Measurements from ENCODE around the gene ADAM12. TPM values are rescaled to one million over a fixed set of nuclear protein-coding genes. Genes with fewer than 3 reads are reported as not detected.

ADAM12 gene, protein sequence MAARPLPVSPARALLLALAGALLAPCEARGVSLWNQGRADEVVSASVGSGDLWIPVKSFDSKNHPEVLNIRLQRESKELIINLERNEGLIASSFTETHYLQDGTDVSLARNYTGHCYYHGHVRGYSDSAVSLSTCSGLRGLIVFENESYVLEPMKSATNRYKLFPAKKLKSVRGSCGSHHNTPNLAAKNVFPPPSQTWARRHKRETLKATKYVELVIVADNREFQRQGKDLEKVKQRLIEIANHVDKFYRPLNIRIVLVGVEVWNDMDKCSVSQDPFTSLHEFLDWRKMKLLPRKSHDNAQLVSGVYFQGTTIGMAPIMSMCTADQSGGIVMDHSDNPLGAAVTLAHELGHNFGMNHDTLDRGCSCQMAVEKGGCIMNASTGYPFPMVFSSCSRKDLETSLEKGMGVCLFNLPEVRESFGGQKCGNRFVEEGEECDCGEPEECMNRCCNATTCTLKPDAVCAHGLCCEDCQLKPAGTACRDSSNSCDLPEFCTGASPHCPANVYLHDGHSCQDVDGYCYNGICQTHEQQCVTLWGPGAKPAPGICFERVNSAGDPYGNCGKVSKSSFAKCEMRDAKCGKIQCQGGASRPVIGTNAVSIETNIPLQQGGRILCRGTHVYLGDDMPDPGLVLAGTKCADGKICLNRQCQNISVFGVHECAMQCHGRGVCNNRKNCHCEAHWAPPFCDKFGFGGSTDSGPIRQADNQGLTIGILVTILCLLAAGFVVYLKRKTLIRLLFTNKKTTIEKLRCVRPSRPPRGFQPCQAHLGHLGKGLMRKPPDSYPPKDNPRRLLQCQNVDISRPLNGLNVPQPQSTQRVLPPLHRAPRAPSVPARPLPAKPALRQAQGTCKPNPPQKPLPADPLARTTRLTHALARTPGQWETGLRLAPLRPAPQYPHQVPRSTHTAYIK
- 1.3 TPM for total RNA-seq
- long read RNA-seq, partial matches to known transcripts = 0 of 1 reads
- long read RNA-seq, other reads (novel, unspliced or antisense) = 1 of 1 reads

DNA sequence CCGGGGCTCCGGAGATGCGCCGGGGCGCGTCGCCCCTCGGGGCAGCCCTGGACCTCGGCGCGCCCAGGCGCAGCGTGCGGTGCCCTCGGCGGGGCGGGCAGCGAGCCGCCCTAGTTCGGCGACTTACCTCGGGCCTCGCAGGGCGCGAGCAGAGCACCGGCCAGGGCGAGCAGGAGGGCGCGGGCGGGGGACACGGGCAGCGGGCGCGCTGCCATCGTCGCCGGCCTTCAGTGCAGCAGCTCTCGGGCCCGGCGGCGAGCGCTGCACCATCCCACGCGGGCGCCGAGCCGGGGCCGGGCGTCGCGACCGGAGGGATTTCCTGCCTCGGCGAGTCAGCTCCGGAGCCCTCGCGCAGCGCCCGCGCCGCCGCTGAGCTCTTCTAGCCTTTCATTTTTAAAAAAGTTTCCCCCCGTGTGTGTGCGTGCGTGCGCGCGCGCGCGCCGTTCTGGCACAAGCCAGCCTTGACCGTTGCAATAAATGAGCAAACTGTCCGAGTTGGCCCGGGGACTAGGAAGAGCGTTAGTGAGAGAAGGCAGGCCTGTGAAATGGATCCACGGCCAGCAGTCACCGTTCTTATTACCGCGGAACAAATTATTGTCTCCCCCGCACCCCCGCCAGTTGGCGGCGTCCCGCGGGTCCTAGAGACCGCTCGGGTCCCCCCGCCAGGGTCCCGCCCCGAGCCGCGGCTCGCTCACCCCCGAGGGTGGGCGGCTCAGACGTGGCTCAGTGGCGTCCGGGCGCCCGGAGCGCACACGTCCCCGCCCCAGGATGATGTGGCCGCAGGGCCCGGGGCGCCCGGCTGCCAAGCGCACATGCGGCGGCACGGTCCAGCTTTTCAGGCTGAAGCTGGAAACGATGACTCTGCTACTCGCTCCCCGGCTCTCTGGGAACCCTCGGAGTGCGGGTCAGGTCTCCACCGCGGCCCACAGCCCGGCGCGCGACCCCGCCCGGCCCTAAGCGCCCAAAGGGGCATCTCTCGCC is at the start of gene ADAM12:
TSS of gene ADAM12 (minus strand) at position 547 of the 981 bp plus-strand sequence. CDS start at position 215, 332 bp downstream.
- intact Hi-C loops (cut with DNase I) = loop anchor here (1.0 to 5.0 kb wide), 2 partner anchors 114 to 405 kb away; no protein-coding TSS in a partner anchor

GRCh38 chr10:126437635-126438406 is 49.5 kb upstream of the ADAM12 start:
- no peak for DNase-seq (ENCODE audit: low spot score)
- intact Hi-C loops (cut with DNase I) = no loop called here

More for the DNA sequence above, at the start of gene ADAM12:
- no peak for DNase-seq (ENCODE audit: low spot score)

- DNase-seq (ENCODE audit: low spot score) = no peak
- intact Hi-C loops (cut with DNase I) = no loop called here
Measured at GRCh38 chr10:126434235-126434634, 46.0 kb upstream of the ADAM12 start.

DNA sequence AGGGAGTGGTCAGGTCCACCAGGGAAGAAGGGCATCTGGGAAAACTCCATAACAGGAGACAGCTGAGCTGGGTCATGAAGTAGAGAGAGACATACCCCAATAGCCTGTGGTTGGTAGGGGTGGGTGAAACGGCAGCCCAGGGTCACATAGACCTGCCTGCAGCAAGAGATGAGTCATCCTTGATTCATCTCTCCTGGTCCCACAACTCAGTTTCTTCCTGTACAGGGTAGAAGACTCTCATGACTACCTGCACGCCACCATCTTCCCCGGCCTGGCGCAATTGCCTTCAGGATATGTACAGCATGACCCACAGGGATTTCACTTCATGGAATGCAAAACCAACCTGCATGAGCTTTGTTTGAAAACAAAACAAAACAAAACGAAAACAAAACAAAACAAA is 45.1 kb upstream of the ADAM12 start:
- intact Hi-C loops (cut with DNase I) = no loop called here
- no peak for DNase-seq (ENCODE audit: low spot score)

DNA sequence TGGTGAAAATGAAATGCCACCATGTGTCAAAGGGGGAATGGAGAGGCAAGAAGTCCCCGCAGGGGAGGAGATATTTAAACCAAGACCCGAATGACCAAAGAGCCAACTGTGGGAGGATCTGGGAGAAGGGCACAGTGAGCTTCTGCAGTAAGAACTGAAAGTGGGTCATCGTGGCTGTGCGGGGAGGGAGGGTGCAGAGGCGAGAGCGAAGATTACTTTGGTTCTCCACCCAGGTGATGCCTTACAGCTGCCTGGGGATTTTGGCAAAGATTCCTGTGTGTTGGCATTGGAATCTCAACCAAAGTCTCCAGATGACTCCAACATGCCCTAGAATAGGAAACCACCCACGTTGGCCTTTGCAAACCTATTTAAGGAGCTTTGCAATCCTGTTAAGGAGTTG is 44.2 kb upstream of the ADAM12 start:
- no peak for DNase-seq (ENCODE audit: low spot score)
- intact Hi-C loops (cut with DNase I) = no loop called here

DNA sequence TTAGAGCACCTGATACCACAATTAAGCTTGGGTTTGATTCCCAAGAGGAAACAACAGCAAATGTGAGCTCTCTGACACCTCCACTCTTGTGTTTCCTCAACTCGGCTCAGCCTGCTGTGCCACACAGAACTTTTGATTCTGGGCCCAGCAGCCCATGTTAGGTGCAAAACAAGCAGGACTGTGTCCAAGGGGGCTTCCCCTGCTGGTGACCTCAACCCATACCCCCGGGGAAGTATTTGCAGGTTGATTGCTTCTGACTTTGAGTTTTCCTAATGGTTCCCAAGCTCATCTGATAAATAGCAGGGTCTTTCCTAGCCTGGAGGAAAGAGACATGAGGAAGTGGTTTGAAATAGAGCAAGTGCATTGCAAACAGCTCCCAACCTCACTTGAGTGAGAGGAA is 43.5 kb upstream of the ADAM12 start:
- no peak for DNase-seq (ENCODE audit: low spot score)
- intact Hi-C loops (cut with DNase I) = no loop called here

DNA sequence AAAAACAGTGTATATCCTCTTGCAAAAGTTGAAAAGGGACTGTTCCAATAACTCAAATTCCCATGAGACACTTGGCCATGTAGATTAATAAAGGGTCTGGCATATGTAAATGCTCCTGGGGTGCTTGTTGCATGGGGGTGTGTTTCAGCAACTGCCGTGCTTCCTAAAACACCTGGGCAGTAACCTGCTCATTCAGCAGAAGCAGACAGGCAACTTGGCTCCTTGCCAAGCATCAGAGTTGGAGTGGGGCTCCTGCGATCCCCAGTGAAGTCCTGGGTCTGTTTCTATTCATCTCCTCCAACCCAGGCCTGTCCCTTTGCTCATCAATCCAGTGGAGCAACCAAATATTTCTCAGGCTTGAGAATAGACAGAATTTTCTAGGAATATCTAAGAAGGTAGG is 42.2 kb upstream of the ADAM12 start:
- intact Hi-C loops (cut with DNase I) = no loop called here
- DNase-seq (ENCODE audit: low spot score) = no peak

- intact Hi-C loops (cut with DNase I) = no loop called here
- DNase-seq (ENCODE audit: low spot score) = no peak
Measured at GRCh38 chr10:126429275-126429674, 41.0 kb upstream of the ADAM12 start.

DNA sequence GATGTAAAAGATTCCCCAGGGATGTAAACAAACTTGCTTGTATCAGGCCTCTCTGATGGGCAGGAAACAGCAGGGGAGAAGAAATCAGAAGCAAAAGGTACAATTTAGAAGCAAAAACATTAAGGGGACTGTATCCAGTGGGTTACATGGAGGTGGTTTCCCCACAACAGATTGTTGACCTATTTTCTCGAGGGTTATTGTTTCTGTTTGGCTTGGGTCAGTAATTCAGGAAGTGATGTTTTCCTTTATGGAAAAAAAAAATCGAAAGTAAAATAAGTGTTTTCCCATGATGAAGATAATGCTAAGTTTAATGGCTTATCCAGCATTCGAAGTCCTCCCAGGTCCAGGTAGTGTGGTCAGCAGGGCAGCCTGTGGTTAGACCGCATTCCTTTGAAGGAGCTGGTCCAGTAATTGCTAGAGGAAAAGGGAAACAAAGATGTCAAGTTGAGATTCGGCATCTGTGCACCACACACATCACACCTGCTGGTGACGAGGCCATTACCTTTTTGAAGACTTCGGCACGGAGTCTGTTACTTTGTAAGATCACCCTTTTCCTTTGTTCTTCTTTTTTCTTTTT is 37.3 kb upstream of the ADAM12 start:
- DNase-seq (ENCODE audit: low spot score) = no peak
- intact Hi-C loops (cut with DNase I) = no loop called here

GRCh38 chr10:126425032-126425431 is 36.8 kb upstream of the ADAM12 start:
- intact Hi-C loops (cut with DNase I) = no loop called here
- no peak for DNase-seq (ENCODE audit: low spot score)

DNA sequence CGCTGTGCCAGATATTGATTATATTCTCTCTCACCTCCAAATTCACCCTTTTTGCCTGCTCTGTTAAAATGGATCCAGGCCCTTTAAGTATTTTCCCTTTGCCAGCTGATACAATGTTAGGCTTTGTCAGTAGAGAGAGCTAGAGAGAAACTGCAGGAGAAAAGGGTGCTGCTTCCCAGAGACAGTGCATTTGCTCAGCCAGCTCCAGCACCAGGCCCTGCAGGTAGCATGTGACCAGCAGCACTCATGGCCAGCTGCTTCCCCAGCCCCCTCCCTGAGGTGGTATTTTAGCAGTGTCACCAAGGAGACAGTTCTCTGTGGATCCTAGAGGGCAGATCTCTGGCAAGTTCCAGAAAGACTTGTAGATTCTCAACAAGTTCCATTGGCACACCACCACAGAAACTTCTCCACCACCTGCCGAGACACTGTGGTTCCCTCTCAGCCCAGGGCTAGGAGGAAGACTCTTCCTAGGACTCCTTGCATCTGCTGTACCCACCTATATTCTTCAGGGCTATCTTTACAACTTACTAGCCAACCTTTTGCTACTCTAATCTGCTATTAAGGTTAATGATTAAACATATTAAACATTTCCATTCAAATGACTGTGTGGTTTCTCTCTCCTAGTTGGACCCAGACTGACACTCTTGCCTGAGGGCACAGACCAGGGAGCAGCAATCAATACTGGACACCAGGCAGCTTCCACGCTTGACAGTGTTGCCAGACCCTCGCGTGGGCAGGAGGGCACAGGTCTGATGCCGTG is 35.6 kb upstream of the ADAM12 start:
- intact Hi-C loops (cut with DNase I) = no loop called here
- no peak for DNase-seq (ENCODE audit: low spot score)

DNA sequence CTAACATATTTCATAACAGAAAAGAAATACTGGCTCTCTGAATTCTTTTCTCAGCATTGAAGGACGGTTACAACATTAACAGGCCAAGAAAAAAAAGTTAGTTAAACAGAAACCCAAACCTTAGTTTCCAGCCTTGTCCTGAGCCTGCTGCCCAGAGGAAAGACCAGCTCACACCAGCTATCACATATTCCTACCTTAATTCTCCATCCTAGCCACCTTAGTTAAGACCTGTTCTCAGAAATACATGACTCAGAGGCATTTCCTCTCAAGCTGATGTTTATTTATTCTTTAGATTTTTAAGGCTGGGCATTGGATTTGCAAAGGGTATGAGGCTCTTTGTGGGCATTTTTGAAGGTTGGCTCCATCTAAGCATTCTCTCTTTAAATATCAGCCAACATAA is 34.3 kb upstream of the ADAM12 start:
- no peak for DNase-seq (ENCODE audit: low spot score)
- intact Hi-C loops (cut with DNase I) = no loop called here

- intact Hi-C loops (cut with DNase I) = no loop called here
Measured at GRCh38 chr10:126421756-126422256, 33.5 kb upstream of the ADAM12 start.

GRCh38 chr10:126420567-126421300 is 32.5 kb upstream of the ADAM12 start:
- DNase-seq (ENCODE audit: low spot score) = no peak
- intact Hi-C loops (cut with DNase I) = no loop called here

More at GRCh38 chr10:126421756-126422256, 33.5 kb upstream of the ADAM12 start:
- no peak for DNase-seq (ENCODE audit: low spot score)

DNA sequence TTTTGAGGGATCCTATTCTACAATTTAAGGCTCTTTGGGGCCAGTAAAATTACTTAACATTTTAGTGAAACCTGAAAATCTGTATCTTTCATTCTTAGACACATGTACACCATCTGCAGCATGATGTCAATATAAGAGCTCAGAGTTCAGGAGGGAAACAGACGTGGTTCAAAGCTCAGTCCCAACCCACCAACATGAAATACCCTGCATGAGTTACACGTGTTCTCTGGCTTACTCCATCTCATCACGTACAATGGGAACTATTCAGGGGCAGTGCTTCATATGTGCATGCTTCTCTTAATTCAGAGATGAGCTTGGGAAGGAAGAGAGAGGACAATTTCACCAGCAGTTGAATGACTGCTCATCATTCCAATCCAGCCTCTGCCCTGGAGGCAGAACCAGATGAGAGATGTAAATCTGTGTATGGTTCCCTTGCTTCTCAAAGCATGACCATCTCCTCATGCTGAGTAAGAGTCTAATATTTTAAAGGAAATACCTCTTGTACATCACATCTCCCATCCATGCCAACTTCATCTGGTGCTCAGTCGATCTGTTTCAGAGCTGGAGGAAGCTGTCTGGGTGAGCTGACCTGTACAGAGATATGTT is 29.0 kb upstream of the ADAM12 start:
- DNase-seq (ENCODE audit: low spot score) = no peak
- intact Hi-C loops (cut with DNase I) = no loop called here

DNA sequence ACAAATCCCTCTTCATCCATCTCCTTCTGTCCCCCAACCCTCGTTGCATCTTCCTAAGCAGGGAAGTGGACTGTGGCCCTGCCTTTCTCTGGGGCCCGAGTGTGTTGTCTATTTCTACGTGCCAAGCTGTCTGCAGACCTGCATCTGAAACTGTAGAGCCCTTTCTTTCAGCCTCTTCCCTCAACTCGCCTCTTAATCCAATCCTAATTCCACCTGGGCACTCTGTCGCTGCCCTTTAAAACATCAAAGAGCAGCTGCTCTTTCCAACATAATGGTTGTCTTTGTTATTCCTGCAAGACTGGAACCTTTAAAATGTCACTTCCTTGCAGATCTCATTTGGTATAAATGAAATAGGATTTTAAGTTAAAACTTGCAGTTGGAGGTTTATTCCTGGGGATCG is 21.5 kb upstream of the ADAM12 start:
- intact Hi-C loops (cut with DNase I) = no loop called here
- DNase-seq (ENCODE audit: low spot score) = no peak

Data from cardiac septum (tissue), 1 donor.